Kidney (tissue), 14 donors: ENCODE measurements around the gene MAGI3. TPM values are rescaled to one million over a fixed set of nuclear protein-coding genes. Genes with fewer than 3 reads are reported as not detected.

Experiments
- DNase-seq, 5 donors: peaks; one replicate each; pipeline ENCODE4 v3.0.0-alpha.2; 2013 to 2020
- FAIRE-seq: peaks from 2 replicates; lab custom pipeline; 2012; peaks lifted over from hg19 to GRCh38; lab: Jason Lieb, UNC
- H3K27ac ChIP-seq, 2 donors: one replicate each; pipeline ENCODE4 v1.7.0; 2013; ENCODE audit warnings: low read depth in 2 of 2, low read length in 2 of 2, inconsistent platforms in 1 of 2
- H3K27me3 ChIP-seq: one replicate; pipeline ENCODE4 v1.7.1; 2013; ENCODE audit warnings: low read length, inconsistent platforms; ENCODE audit not compliant: control insufficient read depth, insufficient read depth
- H3K36me3 ChIP-seq, 3 donors: one replicate each; pipeline versions ENCODE4 v1.7.0 to v1.7.1; 2013; ENCODE audit warnings: low read length in 3 of 3, control low read depth in 1 of 3, inconsistent platforms in 1 of 3; ENCODE audit not compliant: insufficient read depth in 3 of 3, control insufficient read depth in 2 of 3
- H3K4me1 ChIP-seq, 3 donors: one replicate each; pipeline versions ENCODE4 v1.7.0 to v1.7.1; 2013; ENCODE audit warnings: low read length in 3 of 3, inconsistent platforms in 1 of 3, low read depth in 1 of 3; ENCODE audit not compliant: control insufficient read depth in 2 of 3, insufficient read depth in 2 of 3
- H3K4me3 ChIP-seq, 3 donors: one replicate each; pipeline versions ENCODE4 v1.7.0 to v1.8.1; 2013; ENCODE audit warnings: low read length in 3 of 3, control low read depth in 1 of 3, inconsistent platforms in 1 of 3
- H3K9ac ChIP-seq, 3 donors: one replicate each; pipeline versions ENCODE4 v1.7.0 to v1.7.1; 2013; ENCODE audit warnings: low read length in 3 of 3, control low read depth in 1 of 3, inconsistent platforms in 1 of 3
- H3K9me3 ChIP-seq, 3 donors: one replicate each; pipeline versions ENCODE4 v1.7.0 to v1.7.1; 2013; ENCODE audit warnings: low read length in 3 of 3, control low read depth in 1 of 3, inconsistent platforms in 1 of 3; ENCODE audit not compliant: control insufficient read depth in 2 of 3, insufficient read depth in 1 of 3
- intact Hi-C: fragments of 100-400 bp; cut with DNase I; formaldehyde crosslinking; loops from one replicate; pipeline ENCODE4 v1.11.1; 2022
- polyA plus RNA-seq: library from polyadenylated mRNA; stranded (reverse); fragments of 350-450 nt; fragmentation: Illumina TruSeq; extraction: RNeasy Lipid Tissue Mini Kit (QIAGEN cat#74804); gene quantifications from one replicate; pipeline ENCODE4 v1.2.3, GENCODE V29; 2014; ENCODE audit warnings: low read depth, low replicate concordance; ENCODE audit not compliant: insufficient read depth
- total RNA-seq: library from RNA; stranded (reverse); fragmentation: NEBNext Ultra II Directional; extraction: Animal tissue kit (Norgen Biotek cat#: 25700); gene quantifications from one replicate; pipeline ENCODE4 v1.2.1, GENCODE V29; 2021
- TF ChIP-seq, protein P1 (sequence below): IDR thresholded peaks from 3 replicates; pipeline ENCODE4 v1.5.1; 2012; ENCODE audit warnings: mild to moderate bottlenecking, moderate library complexity, borderline replicate concordance; ENCODE audit not compliant: insufficient read depth; ENCODE audit errors: extremely low read depth
- donor health status: control.
- donor health status: control.
- donor health status: control.
- donor health status: control.
- donor health status: control.
- donor health status: DM: yes; HTN: yes; CAD: no.
- donor health status: Normal renal cell carcinoma (clear cell type).

Gene MAGI3
- total and polyA plus RNA-seq, 2 donors from 2014 or later = 5.6 to 25.9 TPM

DNA sequence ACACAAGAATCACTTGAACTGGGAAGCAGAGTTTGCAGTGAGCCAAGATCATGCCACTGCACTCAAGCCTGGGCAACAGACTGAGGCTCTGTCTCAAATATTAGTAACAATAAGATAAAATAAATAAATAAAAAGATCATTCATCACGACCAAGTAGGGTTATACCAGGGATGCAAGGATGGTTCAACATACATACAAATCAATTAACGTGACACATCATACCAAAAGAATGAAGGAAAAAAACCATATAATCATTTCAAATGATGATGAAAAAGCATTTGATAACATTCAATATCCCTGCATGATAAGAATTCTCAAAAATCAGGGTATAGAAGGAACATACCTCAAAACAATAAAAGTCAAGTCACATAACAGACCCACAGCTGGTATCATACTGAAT lies 330.7 kb downstream of the MAGI3 start:
- FAIRE-seq = no peak

DNA sequence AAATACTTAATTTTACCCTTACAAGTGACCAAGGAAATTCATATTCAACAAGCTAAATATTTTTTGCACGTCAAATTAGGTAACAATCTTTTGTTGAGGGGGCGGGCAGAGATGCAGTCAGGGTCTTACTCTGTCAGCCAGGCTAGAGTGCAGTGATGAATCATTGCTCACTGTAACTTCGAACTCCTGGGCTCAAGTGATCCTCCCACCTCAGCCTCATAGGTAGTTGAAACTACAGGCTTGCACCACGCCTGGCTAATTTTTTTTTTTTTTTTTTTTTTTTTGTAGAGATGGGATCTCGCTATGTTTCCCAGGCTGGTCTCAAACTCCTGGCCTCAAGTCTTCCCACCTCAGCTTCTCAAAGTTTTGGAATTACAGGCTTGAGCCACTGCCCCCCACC lies 342.5 kb downstream of the MAGI3 start:
- peaks cover 0 to 6% (median 2%) of the 10 kb centered on the region in 3 donors for H3K36me3 ChIP-seq
- intact Hi-C loops = no loop called here
- TF ChIP-seq, protein P1, sequence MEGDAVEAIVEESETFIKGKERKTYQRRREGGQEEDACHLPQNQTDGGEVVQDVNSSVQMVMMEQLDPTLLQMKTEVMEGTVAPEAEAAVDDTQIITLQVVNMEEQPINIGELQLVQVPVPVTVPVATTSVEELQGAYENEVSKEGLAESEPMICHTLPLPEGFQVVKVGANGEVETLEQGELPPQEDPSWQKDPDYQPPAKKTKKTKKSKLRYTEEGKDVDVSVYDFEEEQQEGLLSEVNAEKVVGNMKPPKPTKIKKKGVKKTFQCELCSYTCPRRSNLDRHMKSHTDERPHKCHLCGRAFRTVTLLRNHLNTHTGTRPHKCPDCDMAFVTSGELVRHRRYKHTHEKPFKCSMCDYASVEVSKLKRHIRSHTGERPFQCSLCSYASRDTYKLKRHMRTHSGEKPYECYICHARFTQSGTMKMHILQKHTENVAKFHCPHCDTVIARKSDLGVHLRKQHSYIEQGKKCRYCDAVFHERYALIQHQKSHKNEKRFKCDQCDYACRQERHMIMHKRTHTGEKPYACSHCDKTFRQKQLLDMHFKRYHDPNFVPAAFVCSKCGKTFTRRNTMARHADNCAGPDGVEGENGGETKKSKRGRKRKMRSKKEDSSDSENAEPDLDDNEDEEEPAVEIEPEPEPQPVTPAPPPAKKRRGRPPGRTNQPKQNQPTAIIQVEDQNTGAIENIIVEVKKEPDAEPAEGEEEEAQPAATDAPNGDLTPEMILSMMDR = no peak
- no peaks in the 10 kb centered on the region for H3K27me3 ChIP-seq
- H3K27ac ChIP-seq = no peak overlapping the region
- H3K9ac ChIP-seq = no peak overlapping the region
- DNase-seq = no peak
- no peak for FAIRE-seq
- no peak overlapping the region for H3K4me3 ChIP-seq
- no peaks in the 10 kb centered on the region for H3K4me1 ChIP-seq
- no peaks in the 10 kb centered on the region for H3K9me3 ChIP-seq

More for the DNA sequence above, 330.7 kb downstream of the MAGI3 start:
- H3K9ac ChIP-seq = no peak overlapping the region
- intact Hi-C loops = no loop called here
- H3K36me3 ChIP-seq = peaks cover 0 to 2% (median 0%) of the 10 kb centered on the region in 3 donors
- H3K27ac ChIP-seq = no peak overlapping the region
- H3K4me3 ChIP-seq = no peak overlapping the region
- TF ChIP-seq, protein P1 = no peak
- no peak for DNase-seq
- no peaks in the 10 kb centered on the region for H3K9me3 ChIP-seq
- no peaks in the 10 kb centered on the region for H3K27me3 ChIP-seq
- H3K4me1 ChIP-seq = no peaks in the 10 kb centered on the region

DNA sequence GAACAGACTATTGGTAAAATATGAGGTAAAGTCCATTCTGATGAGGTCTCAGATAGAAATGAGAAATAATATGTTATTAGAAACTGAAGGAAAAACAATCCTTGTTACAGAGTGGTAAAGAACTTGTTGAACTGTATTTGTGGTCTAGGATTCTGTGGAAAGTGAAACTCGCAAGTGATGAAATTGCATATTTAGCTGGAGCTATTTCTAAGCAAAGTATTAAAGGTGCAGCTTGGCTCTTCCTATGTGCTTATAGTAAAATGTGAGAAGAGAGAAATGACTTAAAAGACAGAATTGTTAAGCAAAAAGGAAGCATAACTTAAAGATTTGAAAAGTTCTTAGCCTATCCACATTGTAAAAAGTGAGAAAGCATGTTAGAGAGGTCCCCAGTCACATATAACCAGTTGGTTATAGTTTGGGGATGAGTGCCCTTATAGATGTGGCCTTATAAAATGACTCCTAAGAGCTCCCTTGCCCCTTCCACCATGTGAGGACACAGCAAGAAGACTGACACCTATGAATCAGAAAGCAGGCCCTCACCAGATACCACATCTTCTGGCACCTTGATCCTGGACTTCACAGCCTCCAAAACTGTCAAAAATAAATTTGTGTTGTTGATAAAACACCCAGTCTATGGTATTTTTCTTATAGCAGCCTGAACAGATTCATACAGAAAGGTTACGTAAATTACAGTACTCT lies 344.2 kb downstream of the MAGI3 start:
- Histone ChIP-seq H3K27me3 (no peaks in the 10 kb centered on the region), H3K4me1 (no peaks in the 10 kb centered on the region), H3K4me3 (no peak overlapping the region), H3K9ac (no peak overlapping the region), H3K36me3 (peaks cover 0 to 6% (median 2%) of the 10 kb centered on the region in 3 donors), H3K27ac (no peak overlapping the region), H3K9me3 (no peaks in the 10 kb centered on the region)
- FAIRE-seq (no peak), DNase-seq (no peak)
- TF ChIP-seq, protein P1 = no peak
- intact Hi-C loops = no loop called here
